GM12872 (cell line): ENCODE results near the gene GRIK2.

ENCODE experiments used
- CTCF ChIP-seq: IDR thresholded peaks from 3 replicates; pipeline ENCODE4 v1.5.1; 2011; ENCODE audit warnings: low read depth, mild to moderate bottlenecking, low read length, moderate library complexity; ENCODE audit not compliant: insufficient read depth

The GRIK2 gene

GRCh38 chr6:101912311-101912710 is 518.8 kb downstream of the GRIK2 start:
- no peak for TF ChIP-seq CTCF

- no peak for TF ChIP-seq CTCF
Measured at GRCh38 chr6:101918471-101918870, 525.0 kb downstream of the GRIK2 start.

GRCh38 chr6:101921829-101922450 is 528.4 kb downstream of the GRIK2 start:
- TF ChIP-seq CTCF: no peak

GRCh38 chr6:101926149-101926925 is 532.8 kb downstream of the GRIK2 start:
- TF ChIP-seq CTCF: no peak

GRCh38 chr6:101931766-101932165 is 538.3 kb downstream of the GRIK2 start:
- TF ChIP-seq CTCF: no peak

GRCh38 chr6:101932704-101933103 is 539.2 kb downstream of the GRIK2 start:
- no peak for TF ChIP-seq CTCF

- no peak for TF ChIP-seq CTCF
Measured at GRCh38 chr6:101935732-101936131, 542.2 kb downstream of the GRIK2 start.
